Karpas-422 (cell line): ENCODE results near the gene PHKG2. TPM values are rescaled to one million over a fixed set of nuclear protein-coding genes. Genes with fewer than 3 reads are reported as not detected.

ENCODE experiments used
- DNase-seq: peaks from one replicate; pipeline ENCODE4 v3.0.0-alpha.2; 2015
- H2AFZ ChIP-seq: fragments of 200-600 bp; sonication (generic); 2 replicates; pipeline ENCODE4 v1.6.1; 2014; ENCODE audit warnings: antibody characterized with exemption, low read length, mixed read lengths
- H3K27ac ChIP-seq: fragments of 200-600 bp; sonication (generic); 2 replicates; pipeline ENCODE4 v1.5.1; 2014; ENCODE audit warnings: mild to moderate bottlenecking, low read length, moderate library complexity
- H3K27me3 ChIP-seq: fragments of 200-600 bp; sonication (generic); 2 replicates; pipeline ENCODE4 v1.6.1; 2014; ENCODE audit warnings: low read length, mixed read lengths
- H3K36me3 ChIP-seq: fragments of 200-600 bp; sonication (generic); 2 replicates; pipeline ENCODE4 v1.6.1; 2014; ENCODE audit warnings: low read length, mixed read lengths; ENCODE audit not compliant: insufficient read depth
- H3K4me1 ChIP-seq: fragments of 200-600 bp; sonication (generic); 2 replicates; pipeline ENCODE4 v1.6.1; 2014; ENCODE audit warnings: mild to moderate bottlenecking, low read length, mixed read lengths
- H3K4me2 ChIP-seq: fragments of 200-600 bp; sonication (generic); 2 replicates; pipeline ENCODE4 v1.6.1; 2014; ENCODE audit warnings: low read length, low read depth, mild to moderate bottlenecking; ENCODE audit not compliant: poor library complexity, severe bottlenecking
- H3K4me3 ChIP-seq: fragments of 200-600 bp; sonication (generic); 2 replicates; pipeline ENCODE4 v1.5.1; 2014; ENCODE audit warnings: mild to moderate bottlenecking, antibody characterized with exemption, low read length, mixed read lengths
- H3K79me2 ChIP-seq: fragments of 200-600 bp; sonication (generic); 2 replicates; pipeline ENCODE4 v1.6.1; 2014; ENCODE audit warnings: mild to moderate bottlenecking, low read length, mixed read lengths
- H3K9ac ChIP-seq: fragments of 200-600 bp; sonication (generic); 2 replicates; pipeline ENCODE4 v1.6.0; 2014; ENCODE audit warnings: low read length
- H3K9me2 ChIP-seq: fragments of 200-600 bp; sonication (generic), shearing (Covaris generic); replicated peaks from 2 replicates; pipeline ENCODE4 v1.6.0; 2014; ENCODE audit warnings: mild to moderate bottlenecking, low read length, moderate library complexity; ENCODE audit not compliant: insufficient read depth
- H3K9me3 ChIP-seq: fragments of 300-700, 200-600 bp; sonication (generic); 2 replicates; pipeline ENCODE4 v1.6.1; 2014; ENCODE audit warnings: low read length, mixed read lengths
- H4K20me1 ChIP-seq: fragments of 200-600 bp; sonication (generic); 2 replicates; pipeline ENCODE4 v1.6.1; 2014; ENCODE audit warnings: mild to moderate bottlenecking, antibody characterized with exemption, low read length, low read depth; ENCODE audit not compliant: insufficient read depth
- total RNA-seq: library from RNA; depleted of rRNA; stranded (reverse); fragments of >200 nt; shearing (Covaris generic); gene quantifications from 2 replicates; pipeline ENCODE4 v1.2.3, GENCODE V29; 2014; ENCODE audit warnings: low replicate concordance

PHKG2 gene
- total RNA-seq, 1 experiment from 2014 or later = 32.3 TPM

DNA sequence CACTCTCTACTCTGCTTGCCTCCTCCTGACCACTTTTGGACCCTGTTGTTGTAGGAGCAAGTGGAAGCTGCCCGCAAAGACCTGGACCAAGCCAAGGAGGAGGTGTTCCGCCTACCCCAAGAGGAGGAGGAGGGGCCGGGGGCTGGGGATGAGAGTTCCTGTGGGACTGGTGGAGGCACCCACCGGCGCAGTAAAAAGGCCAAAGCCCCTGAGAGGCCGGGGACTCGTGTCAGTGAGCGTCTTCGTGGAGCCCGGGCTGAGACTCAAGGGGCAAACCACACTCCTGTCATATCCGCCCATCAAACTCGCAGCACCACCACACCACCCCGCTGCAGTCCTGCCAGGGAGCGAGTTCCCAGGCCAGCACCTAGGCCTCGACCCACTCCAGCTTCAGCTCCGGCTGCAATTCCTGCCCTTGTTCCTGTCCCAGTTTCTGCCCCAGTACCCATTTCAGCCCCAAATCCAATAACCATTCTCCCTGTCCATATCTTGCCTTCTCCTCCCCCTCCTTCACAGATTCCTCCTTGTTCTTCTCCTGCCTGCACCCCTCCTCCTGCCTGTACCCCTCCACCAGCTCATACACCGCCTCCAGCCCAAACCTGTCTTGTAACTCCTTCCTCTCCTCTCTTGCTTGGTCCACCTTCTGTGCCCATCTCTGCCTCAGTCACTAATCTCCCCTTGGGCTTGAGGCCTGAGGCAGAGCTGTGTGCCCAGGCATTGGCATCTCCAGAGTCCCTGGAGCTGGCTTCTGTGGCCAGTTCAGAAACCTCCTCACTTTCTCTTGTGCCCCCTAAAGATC lies 11.0 kb upstream of the PHKG2 start:
- Histone ChIP-seq H3K9me3 (no peaks in the 10 kb centered on the region), H3K4me3 (no peak overlapping the region), H3K4me1 (no peaks in the 10 kb centered on the region), H2AFZ (no peak overlapping the region), H3K4me2 (no peak overlapping the region), H3K27ac (no peak overlapping the region), H4K20me1 (0 out of 2 replicates have a peak, but pooled peaks cover 4% of the 10 kb centered on the region), H3K79me2 (no peaks in the 10 kb centered on the region), H3K27me3 (no peaks in the 10 kb centered on the region), H3K9me2 (no peaks in the 10 kb centered on the region), H3K36me3 (peaks cover 30% of the 10 kb centered on the region), H3K9ac (no peak overlapping the region)
- DNase-seq = no peak

DNA sequence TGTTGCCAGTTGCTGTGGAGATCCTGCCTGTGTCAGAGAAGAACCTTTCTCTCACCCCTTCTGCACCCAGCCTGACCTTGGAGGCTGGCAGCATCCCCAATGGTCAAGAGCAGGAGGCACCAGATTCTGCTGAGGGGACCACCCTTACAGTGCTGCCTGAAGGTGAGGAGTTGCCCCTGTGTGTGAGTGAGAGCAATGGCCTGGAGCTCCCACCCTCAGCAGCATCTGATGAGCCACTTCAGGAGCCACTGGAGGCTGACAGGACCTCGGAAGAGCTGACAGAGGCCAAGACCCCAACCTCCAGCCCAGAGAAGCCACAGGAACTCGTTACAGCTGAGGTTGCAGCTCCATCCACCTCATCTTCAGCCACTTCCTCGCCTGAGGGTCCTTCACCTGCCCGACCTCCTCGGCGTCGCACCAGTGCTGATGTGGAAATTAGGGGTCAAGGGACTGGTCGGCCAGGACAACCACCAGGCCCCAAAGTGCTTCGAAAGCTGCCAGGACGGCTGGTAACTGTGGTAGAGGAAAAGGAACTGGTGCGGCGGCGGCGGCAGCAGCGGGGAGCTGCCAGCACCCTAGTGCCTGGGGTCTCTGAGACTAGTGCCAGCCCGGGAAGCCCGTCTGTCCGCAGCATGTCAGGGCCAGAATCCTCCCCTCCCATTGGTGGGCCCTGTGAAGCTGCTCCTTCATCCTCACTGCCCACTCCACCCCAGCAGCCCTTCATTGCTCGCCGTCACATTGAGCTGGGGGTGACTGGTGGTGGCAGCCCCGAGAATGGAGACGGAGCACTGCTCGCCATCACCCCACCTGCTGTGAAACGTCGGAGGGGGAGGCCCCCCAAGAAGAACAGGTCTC lies 10.2 kb upstream of the PHKG2 start:
- H3K9me3 ChIP-seq = no peaks in the 10 kb centered on the region
- H2AFZ ChIP-seq = no peak overlapping the region
- peaks cover 32% of the 10 kb centered on the region for H3K36me3 ChIP-seq
- H3K27me3 ChIP-seq = no peaks in the 10 kb centered on the region
- no peaks in the 10 kb centered on the region for H3K79me2 ChIP-seq
- 0 out of 2 replicates have a peak, but pooled peaks cover 4% of the 10 kb centered on the region for H4K20me1 ChIP-seq
- H3K4me3 ChIP-seq = no peak overlapping the region
- H3K9me2 ChIP-seq = no peaks in the 10 kb centered on the region
- DNase-seq = no peak
- H3K9ac ChIP-seq = no peak overlapping the region
- H3K4me2 ChIP-seq = no peak overlapping the region
- no peaks in the 10 kb centered on the region for H3K4me1 ChIP-seq
- no peak overlapping the region for H3K27ac ChIP-seq

DNA sequence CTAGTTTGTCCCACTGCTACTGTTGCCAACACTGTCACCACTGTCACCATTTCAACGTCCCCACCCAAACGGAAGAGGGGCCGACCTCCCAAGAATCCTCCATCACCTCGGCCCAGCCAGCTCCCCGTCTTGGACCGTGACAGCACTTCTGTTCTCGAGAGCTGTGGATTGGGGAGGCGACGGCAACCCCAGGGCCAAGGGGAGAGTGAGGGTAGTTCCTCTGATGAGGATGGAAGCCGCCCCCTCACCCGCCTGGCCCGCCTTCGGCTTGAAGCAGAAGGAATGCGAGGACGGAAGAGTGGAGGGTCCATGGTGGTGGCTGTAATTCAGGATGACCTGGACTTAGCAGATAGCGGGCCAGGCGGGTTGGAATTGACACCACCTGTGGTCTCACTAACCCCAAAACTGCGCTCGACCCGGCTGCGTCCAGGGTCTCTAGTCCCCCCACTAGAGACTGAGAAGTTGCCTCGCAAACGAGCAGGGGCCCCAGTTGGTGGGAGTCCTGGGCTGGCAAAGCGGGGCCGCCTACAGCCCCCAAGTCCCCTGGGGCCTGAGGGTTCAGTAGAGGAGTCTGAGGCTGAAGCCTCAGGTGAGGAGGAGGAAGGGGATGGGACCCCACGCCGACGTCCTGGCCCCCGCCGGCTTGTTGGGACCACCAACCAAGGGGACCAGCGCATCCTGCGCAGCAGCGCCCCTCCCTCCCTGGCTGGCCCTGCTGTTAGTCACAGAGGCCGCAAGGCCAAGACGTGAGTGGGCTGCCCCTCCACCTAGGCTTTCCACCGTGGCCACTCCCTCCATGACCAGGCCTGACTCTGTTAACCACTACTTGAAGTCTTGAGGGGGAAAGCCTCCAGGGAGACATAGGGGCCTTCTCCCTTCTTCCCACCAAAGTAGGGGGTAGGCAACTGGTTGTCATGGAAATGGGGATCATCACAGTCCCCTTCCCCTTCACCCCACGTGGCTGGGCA lies 9.0 kb upstream of the PHKG2 start:
- DNase-seq = no peak
- H3K79me2 ChIP-seq = no peaks in the 10 kb centered on the region
- H3K27me3 ChIP-seq = no peaks in the 10 kb centered on the region
- H3K9me3 ChIP-seq = no peaks in the 10 kb centered on the region
- no peak overlapping the region for H3K4me2 ChIP-seq
- H3K36me3 ChIP-seq = peaks cover 25% of the 10 kb centered on the region
- H3K4me1 ChIP-seq = no peaks in the 10 kb centered on the region
- H3K4me3 ChIP-seq = no peak overlapping the region
- H2AFZ ChIP-seq = no peak overlapping the region
- H3K9me2 ChIP-seq = no peaks in the 10 kb centered on the region
- no peak overlapping the region for H3K9ac ChIP-seq
- H3K27ac ChIP-seq = no peak overlapping the region
- H4K20me1 ChIP-seq = 0 out of 2 replicates have a peak, but pooled peaks cover 4% of the 10 kb centered on the region

DNA sequence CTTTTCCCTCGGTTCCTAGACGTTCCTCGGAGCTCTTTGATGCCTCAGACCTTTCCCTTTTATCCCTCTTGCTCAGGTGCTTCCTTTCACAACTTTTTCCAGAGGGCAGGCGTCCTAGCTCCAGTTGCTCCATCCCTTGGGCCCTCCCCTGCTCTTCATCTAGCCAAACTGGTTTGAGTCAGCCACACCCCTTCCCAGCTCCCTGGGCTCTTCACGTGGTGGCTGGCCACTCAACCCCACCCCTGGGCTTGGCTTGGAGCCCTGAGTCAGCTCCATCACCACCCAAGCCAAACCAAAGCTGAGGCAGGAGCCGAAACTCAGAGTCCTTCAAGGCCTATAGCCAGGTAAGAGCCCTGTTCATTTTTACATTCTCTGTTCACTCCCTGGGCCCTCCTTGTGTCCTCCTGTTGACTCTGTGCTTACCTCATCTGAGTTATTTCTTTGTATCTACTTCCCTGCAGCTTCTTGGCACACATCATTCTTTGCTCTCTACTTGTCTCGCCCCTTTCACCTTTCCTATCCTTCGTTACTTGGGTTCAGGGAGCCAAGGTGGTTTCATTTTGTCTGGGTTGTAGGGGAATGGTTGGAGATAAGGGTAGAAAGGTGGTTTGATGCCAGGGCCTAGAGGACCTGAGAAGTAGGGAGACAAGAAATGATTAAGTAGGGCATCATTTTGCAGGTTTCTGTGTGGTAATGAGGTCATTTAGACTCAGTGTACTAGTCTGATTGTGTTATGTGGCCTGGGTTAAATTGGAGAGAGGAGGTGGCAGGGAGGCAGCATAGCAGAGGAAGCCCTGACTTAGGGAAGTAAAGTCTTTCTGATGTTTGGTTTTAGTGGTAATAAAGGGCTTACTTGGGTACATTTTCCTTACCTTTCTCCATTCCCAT lies 7.6 kb upstream of the PHKG2 start:
- no peak overlapping the region for H3K9ac ChIP-seq
- no peak overlapping the region for H3K4me2 ChIP-seq

DNA sequence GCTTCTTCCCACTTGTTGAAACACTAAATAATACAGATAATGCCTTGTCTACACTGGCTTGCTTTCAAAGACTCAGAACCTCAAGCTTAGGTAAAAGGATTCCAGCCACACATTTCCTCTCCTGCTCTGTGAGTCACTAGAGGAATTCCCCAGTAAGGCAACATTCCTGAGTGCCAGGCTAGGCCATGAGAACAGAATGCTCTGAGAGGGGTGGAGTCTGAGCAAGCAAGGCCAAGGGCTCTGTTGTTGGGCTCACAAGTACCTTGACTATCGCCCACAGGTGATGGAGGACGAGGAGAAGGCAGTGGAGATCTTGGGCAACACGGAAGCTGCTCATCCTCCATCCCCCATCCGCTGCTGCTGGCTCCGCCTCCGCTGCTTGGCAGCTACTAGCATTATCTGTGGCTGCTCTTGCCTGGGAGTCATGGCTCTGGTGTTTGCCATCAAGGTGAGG lies 6.7 kb upstream of the PHKG2 start:
- H2AFZ ChIP-seq = no peak overlapping the region
- H3K9ac ChIP-seq = no peak overlapping the region
- no peaks in the 10 kb centered on the region for H3K79me2 ChIP-seq
- no peaks in the 10 kb centered on the region for H3K27me3 ChIP-seq
- peaks cover 23% of the 10 kb centered on the region for H3K36me3 ChIP-seq
- H3K4me3 ChIP-seq = no peak overlapping the region
- H3K27ac ChIP-seq = no peak overlapping the region
- no peaks in the 10 kb centered on the region for H3K4me1 ChIP-seq
- no peaks in the 10 kb centered on the region for H3K9me3 ChIP-seq
- no peak for DNase-seq
- H3K9me2 ChIP-seq = no peaks in the 10 kb centered on the region
- 0 out of 2 replicates have a peak, but pooled peaks cover 4% of the 10 kb centered on the region for H4K20me1 ChIP-seq
- H3K4me2 ChIP-seq = no peak overlapping the region

More for the DNA sequence above, 7.6 kb upstream of the PHKG2 start:
- no peak overlapping the region for H3K27ac ChIP-seq
- peaks cover 23% of the 10 kb centered on the region for H3K36me3 ChIP-seq
- H3K9me2 ChIP-seq = no peaks in the 10 kb centered on the region
- H4K20me1 ChIP-seq = 0 out of 2 replicates have a peak, but pooled peaks cover 4% of the 10 kb centered on the region
- H2AFZ ChIP-seq = no peak overlapping the region
- H3K9me3 ChIP-seq = no peaks in the 10 kb centered on the region
- H3K4me1 ChIP-seq = no peaks in the 10 kb centered on the region
- H3K4me3 ChIP-seq = no peak overlapping the region
- no peak for DNase-seq
- no peaks in the 10 kb centered on the region for H3K27me3 ChIP-seq
- no peaks in the 10 kb centered on the region for H3K79me2 ChIP-seq

DNA sequence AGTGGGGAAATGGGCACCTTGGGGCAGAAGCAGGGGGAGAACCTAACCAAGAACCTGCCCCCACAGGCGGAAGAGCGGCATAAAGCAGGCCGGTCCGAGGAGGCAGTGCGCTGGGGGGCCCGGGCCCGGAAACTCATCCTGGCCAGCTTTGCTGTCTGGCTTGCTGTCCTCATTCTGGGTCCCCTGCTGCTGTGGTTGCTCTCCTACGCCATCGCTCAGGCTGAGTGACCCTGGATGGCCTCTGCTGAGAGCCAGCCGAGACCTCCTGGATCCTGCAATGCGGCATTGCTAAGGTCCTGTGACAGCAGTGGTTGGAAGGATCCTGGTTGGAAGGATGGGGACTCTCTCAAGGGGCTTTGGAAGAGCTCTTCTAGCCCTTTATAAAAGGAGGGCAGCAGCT lies 4.5 kb upstream of the PHKG2 start:
- H3K4me3 ChIP-seq = no peak overlapping the region
- no peaks in the 10 kb centered on the region for H3K27me3 ChIP-seq
- peaks cover 6% of the 10 kb centered on the region for H3K4me1 ChIP-seq
- no peak overlapping the region for H3K9ac ChIP-seq
- no peak overlapping the region for H3K4me2 ChIP-seq
- peaks cover 2% of the 10 kb centered on the region for H3K79me2 ChIP-seq
- H3K36me3 ChIP-seq = peaks cover 16% of the 10 kb centered on the region; the same call in 1 of the 2 replicates
- H3K9me2 ChIP-seq = no peaks in the 10 kb centered on the region
- DNase-seq = no peak
- no peak overlapping the region for H3K27ac ChIP-seq
- H3K9me3 ChIP-seq = no peaks in the 10 kb centered on the region
- 0 out of 2 replicates have a peak, but pooled peaks cover 4% of the 10 kb centered on the region for H4K20me1 ChIP-seq
- no peak overlapping the region for H2AFZ ChIP-seq

DNA sequence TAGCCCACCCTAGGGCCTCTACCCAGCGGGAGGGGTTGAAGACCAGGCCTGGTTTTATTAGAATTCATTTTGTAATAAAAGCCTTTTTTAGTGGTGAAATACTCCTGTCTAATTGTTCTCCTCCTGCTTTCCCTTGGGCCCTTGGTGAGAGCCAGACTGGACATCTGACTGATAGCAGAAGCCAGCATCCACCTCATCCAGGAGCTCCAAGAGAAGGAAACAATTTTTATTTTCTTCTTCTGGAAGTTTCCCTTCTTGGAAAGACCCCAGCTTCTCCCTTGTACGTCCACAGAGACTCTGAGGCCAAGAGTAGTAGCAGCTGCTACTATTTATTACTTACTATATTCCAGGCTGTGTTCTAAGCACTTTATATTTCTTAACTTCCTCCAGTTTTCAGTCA lies 4.0 kb upstream of the PHKG2 start:
- H3K79me2 ChIP-seq = peaks cover 6% of the 10 kb centered on the region
- no peak overlapping the region for H2AFZ ChIP-seq
- H3K9me2 ChIP-seq = no peaks in the 10 kb centered on the region
- H3K4me1 ChIP-seq = peaks cover 8% of the 10 kb centered on the region
- 0 out of 2 replicates have a peak, but pooled peaks cover 4% of the 10 kb centered on the region for H4K20me1 ChIP-seq
- DNase-seq = no peak
- H3K27ac ChIP-seq = no peak overlapping the region
- no peaks in the 10 kb centered on the region for H3K27me3 ChIP-seq
- H3K4me2 ChIP-seq = no peak overlapping the region
- H3K36me3 ChIP-seq = peaks cover 16% of the 10 kb centered on the region; the same call in 1 of the 2 replicates
- H3K4me3 ChIP-seq = no peak overlapping the region
- H3K9ac ChIP-seq = no peak overlapping the region
- H3K9me3 ChIP-seq = no peaks in the 10 kb centered on the region
